ENCODE measurements around the gene HCN2. TPM values are rescaled to one million over a fixed set of nuclear protein-coding genes. Genes with fewer than 3 reads are reported as not detected.
"Not testable (repeated sequence)": the region's sequence is repeated elsewhere in the genome, so short reads cannot be mapped to it uniquely, and the experiment has no call there.

HCN2 gene
- total RNA-seq, 2 donors from 2014 or later = 0.15 to 0.75 TPM

GRCh38 chr19:602391-603301, 13.0 kb downstream of the HCN2 start:
- no peaks in the 10 kb centered on the region for H3K27me3 ChIP-seq (ENCODE audit: control insufficient read depth, insufficient read depth, low read length, poor library complexity, severe bottlenecking)
- H3K4me3 ChIP-seq (ENCODE audit: low read length) = no peak overlapping the region
- Mint-ChIP-seq H3K36me3 (ENCODE audit: low read depth) (no peaks in the 10 kb centered on the region), H3K27ac (no peak overlapping the region), H3K4me3 (no peak overlapping the region), H3K9me3 (peaks cover 20% of the 10 kb centered on the region), H3K4me1 (no peaks in the 10 kb centered on the region), H3K27me3 (ENCODE audit: insufficient read depth) (peaks cover 2% of the 10 kb centered on the region)
- no peaks in the 10 kb centered on the region for H3K36me3 ChIP-seq (ENCODE audit: control insufficient read depth, insufficient read depth, low read length)
- no peak for DNase-seq
- H3K9ac ChIP-seq (ENCODE audit: extremely low read depth, low read length, poor library complexity, severe bottlenecking) = no peak overlapping the region
- H3K9me3 ChIP-seq (ENCODE audit: control insufficient read depth, low read length) = no peaks in the 10 kb centered on the region
- WGBS, 2 experiments (ENCODE audit: insufficient coverage in 1 of 2, insufficient read length in 1 of 2) = 86 to 92% methylated on average over 16 to 35 of the region's 35 CpGs
- no peaks in the 10 kb centered on the region for H3K4me1 ChIP-seq (ENCODE audit: control insufficient read depth, insufficient read depth, low read length)
- no peak for TF ChIP-seq CTCF (conservative IDR thresholded peaks at IDR 0.05)
- H3K27ac ChIP-seq (ENCODE audit: low read depth, low read length) = no peak overlapping the region

GRCh38 chr19:603302-603639, 13.6 kb downstream of the HCN2 start:
- not testable (repeated sequence) for H3K27me3 Mint-ChIP-seq (ENCODE audit: insufficient read depth); H3K4me3 ChIP-seq (ENCODE audit: low read length); H3K4me3 Mint-ChIP-seq; H3K36me3 Mint-ChIP-seq (ENCODE audit: low read depth); H3K9ac ChIP-seq (ENCODE audit: extremely low read depth, low read length, poor library complexity, severe bottlenecking); H3K9me3 ChIP-seq (ENCODE audit: control insufficient read depth, low read length); DNase-seq; H3K27ac ChIP-seq (ENCODE audit: low read depth, low read length); H3K27me3 ChIP-seq (ENCODE audit: control insufficient read depth, insufficient read depth, low read length, poor library complexity, severe bottlenecking); H3K4me1 ChIP-seq (ENCODE audit: control insufficient read depth, insufficient read depth, low read length); H3K4me1 Mint-ChIP-seq; H3K36me3 ChIP-seq (ENCODE audit: control insufficient read depth, insufficient read depth, low read length); H3K27ac Mint-ChIP-seq
- H3K9me3 Mint-ChIP-seq = peaks cover 20% of the 10 kb centered on the region
- WGBS, 2 experiments (ENCODE audit: insufficient coverage in 1 of 2, insufficient read length in 1 of 2) = 94 to 100% methylated on average over 4 to 13 of the region's 13 CpGs

- H3K9me3 Mint-ChIP-seq = peaks cover 20% of the 10 kb centered on the region
- H3K36me3 Mint-ChIP-seq (ENCODE audit: low read depth); H3K4me1 ChIP-seq (ENCODE audit: control insufficient read depth, insufficient read depth, low read length); H3K36me3 ChIP-seq (ENCODE audit: control insufficient read depth, insufficient read depth, low read length); DNase-seq; H3K9me3 ChIP-seq (ENCODE audit: control insufficient read depth, low read length); H3K4me3 Mint-ChIP-seq; H3K4me1 Mint-ChIP-seq; H3K27ac Mint-ChIP-seq; H3K9ac ChIP-seq (ENCODE audit: extremely low read depth, low read length, poor library complexity, severe bottlenecking); H3K27ac ChIP-seq (ENCODE audit: low read depth, low read length); H3K4me3 ChIP-seq (ENCODE audit: low read length); H3K27me3 Mint-ChIP-seq (ENCODE audit: insufficient read depth); H3K27me3 ChIP-seq (ENCODE audit: control insufficient read depth, insufficient read depth, low read length, poor library complexity, severe bottlenecking): not testable (repeated sequence)
- 85 to 96% methylated on average over 8 to 17 of the region's 20 CpGs for WGBS, 2 experiments (ENCODE audit: insufficient coverage in 1 of 2, insufficient read length in 1 of 2)
Measured at GRCh38 chr19:603779-604178, 14.1 kb downstream of the HCN2 start.

GRCh38 chr19:604355-604754, 14.7 kb downstream of the HCN2 start:
- Histone ChIP-seq H3K9me3 (ENCODE audit: control insufficient read depth, low read length) (no peaks in the 10 kb centered on the region), H3K36me3 (ENCODE audit: control insufficient read depth, insufficient read depth, low read length) (no peaks in the 10 kb centered on the region), H3K27ac (ENCODE audit: low read depth, low read length) (no peak overlapping the region), H3K27me3 (ENCODE audit: control insufficient read depth, insufficient read depth, low read length, poor library complexity, severe bottlenecking) (no peaks in the 10 kb centered on the region), H3K4me1 (ENCODE audit: control insufficient read depth, insufficient read depth, low read length) (no peaks in the 10 kb centered on the region), H3K4me3 (ENCODE audit: low read length) (no peak overlapping the region), H3K9ac (ENCODE audit: extremely low read depth, low read length, poor library complexity, severe bottlenecking) (no peak overlapping the region)
- Mint-ChIP-seq H3K27me3 (ENCODE audit: insufficient read depth) (peaks cover 2% of the 10 kb centered on the region), H3K4me3 (no peak overlapping the region), H3K9me3 (peaks cover 20% of the 10 kb centered on the region), H3K4me1 (no peaks in the 10 kb centered on the region), H3K27ac (no peak overlapping the region), H3K36me3 (ENCODE audit: low read depth) (no peaks in the 10 kb centered on the region)
- 81 to 90% methylated on average over 3 to 11 of the region's 11 CpGs for WGBS, 2 experiments (ENCODE audit: insufficient coverage in 1 of 2, insufficient read length in 1 of 2)
- TF ChIP-seq CTCF (conservative IDR thresholded peaks at IDR 0.05) = no peak
- DNase-seq = no peak
